Epithelial cell of esophagus (primary cell): ENCODE results near the gene LRRC7.

Experiments
- DNase-seq: peaks from one replicate; pipeline ENCODE4 v3.0.0; 2010; ENCODE audit warnings: low read depth
- H3K4me3 ChIP-seq: 2 replicates; pipeline ENCODE4 v1.5.1; 2011; ENCODE audit warnings: mild to moderate bottlenecking, low read length, control low read depth
- CTCF ChIP-seq: IDR thresholded peaks from 2 replicates; pipeline ENCODE4 v1.5.1; 2011; ENCODE audit warnings: low read depth, mild to moderate bottlenecking, low read length, control low read depth, inconsistent platforms; ENCODE audit not compliant: insufficient read depth; ENCODE audit errors: missing control alignments

LRRC7 gene

DNA sequence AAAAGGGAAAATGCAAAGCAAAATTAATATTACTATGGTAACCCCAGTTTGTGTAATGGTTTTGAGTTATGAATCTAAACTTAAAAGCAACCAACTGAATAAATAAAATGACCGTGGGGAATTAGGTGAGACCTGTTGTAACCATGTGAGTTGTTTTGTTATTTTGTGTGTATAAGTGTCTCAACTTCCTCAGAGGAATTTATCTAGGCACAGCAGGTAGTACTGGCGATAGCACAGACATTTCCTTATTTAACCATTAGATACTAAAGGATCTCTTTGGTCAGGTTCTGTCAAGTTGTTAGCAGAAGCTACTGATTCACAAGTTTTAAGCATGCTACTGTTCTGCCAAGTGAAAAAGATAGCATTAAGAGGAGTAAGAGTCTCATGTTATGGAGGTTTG, 39.3 kb upstream of the LRRC7 start:
- no peak for TF ChIP-seq CTCF
- no peak overlapping the region for H3K4me3 ChIP-seq
- no peak for DNase-seq

DNA sequence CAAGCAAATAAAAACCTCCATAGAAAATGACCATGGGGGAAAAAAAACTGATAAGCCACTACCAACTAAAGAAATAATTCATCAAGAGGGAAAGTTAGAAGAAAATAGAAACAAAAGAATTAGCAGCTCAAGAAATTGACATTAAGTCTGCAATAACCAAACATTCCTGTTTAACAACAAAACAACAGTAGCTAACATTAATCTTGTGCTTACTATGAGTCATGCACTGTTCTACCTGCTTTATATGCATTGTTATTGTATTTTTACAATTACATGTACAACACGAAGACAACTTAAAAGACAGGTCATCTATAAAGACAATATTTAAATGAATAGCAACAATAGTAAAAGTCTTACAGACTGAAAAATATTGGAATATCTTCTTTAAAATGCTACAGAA, 34.4 kb upstream of the LRRC7 start:
- TF ChIP-seq CTCF: no peak
- no peak overlapping the region for H3K4me3 ChIP-seq
- DNase-seq: peak; percentile 73

DNA sequence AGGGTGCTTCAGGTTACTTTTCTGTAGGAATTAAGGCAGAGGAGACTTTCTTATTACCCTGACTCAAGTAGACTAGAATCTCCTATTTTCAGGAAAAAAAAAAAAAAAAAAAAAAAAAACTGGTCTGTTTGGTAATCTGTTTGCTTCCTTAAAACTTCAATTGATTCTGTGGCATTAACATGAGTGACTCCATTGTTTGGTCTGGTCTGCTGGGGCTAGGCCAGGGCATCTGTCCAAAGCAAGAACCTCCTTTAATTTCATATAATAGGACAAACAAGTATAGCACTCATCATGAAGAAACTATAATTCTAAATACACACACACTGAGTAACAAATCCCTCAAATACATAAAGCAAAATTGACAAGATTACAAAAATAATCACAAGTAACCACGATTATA, 32.9 kb upstream of the LRRC7 start:
- DNase-seq: no peak
- no peak overlapping the region for H3K4me3 ChIP-seq
- no peak for TF ChIP-seq CTCF

DNA sequence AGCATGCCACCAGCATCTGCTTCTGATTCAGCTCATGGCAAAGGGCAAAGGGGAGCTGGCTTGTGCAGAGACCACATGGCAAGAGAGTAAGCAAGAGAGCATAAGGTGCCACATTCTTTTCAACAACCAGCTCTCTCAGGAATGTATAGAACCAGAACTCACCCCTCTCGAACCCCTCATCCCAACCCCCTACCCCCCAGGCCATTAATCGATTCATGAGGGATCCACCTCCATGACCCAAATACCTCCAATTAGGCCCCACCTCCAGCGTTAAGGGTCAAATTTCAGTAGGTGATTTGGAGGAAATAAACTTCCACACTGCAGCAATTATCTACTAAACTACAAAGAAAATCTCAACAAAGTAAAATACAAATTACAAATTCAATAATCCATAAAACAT, 32.2 kb upstream of the LRRC7 start:
- H3K4me3 ChIP-seq: no peak overlapping the region
- no peak for DNase-seq
- no peak for TF ChIP-seq CTCF

GRCh38 chr1:69540052-69540451, 27.7 kb upstream of the LRRC7 start:
- no peak for DNase-seq
- H3K4me3 ChIP-seq: no peak overlapping the region
- no peak for TF ChIP-seq CTCF

DNA sequence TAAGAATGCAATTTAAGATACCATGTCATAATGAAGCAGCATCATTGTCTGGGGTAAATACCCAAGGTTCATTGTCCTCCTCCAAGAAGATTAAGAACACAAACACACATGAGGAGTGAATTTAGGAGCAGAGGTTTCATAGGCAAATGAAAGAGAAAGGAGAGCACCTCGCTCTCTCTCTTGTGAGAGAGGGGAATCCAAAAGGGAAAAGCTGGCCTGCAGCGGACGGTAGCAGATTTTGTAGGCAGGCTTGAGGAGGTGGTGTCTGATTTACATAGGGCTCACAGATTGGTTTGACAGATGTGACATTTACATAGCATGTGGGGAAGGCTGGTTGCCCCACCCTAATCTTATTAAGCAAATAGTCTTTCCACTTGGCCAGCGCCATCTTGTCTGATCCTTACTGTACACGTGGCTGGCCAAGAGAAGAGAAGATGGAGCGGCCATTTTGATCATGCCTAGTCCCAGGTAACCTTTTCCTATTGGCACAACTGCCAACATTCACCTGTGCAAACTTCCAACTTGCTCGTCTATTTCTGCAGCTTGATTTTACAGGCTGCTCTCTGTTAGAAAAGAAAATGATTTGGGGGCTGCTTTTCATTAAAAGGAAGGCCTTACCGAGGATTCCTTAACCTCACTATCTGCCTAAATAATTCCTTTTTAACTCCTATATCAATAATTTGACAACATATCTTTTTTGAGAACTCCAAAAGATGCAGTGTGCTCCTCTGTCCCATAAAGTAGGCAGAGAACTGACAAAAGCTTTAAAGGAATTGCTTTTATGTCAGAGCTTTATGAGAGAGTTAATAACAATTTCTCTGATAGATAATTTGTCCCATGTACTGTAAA, 16.0 kb upstream of the LRRC7 start:
- no peak for TF ChIP-seq CTCF
- no peak for DNase-seq
- no peak overlapping the region for H3K4me3 ChIP-seq

DNA sequence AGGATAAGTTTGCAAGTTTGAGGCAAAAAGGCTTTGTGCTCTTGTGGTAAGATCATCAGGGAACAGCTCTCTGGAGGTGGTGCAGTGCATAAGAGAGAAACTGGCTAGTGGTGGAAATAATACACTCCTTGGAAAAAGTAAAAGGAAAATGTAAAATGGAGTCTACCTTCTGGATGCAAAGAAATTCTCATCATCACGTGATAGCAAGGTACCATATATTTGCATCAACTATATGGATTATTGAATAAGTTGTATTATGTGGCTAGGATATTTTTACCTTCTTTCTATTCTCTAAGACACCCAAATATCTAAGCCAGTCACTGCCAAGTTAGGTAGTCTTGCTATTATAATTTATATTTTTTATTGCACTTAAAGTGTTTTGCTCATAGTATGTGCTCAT, 14.0 kb upstream of the LRRC7 start:
- TF ChIP-seq CTCF: no peak
- H3K4me3 ChIP-seq: no peak overlapping the region
- DNase-seq: no peak
